Measurements from ENCODE around the gene MUC6.

GRCh38 chr11:1040428-1041148 lies 4.1 kb upstream of the MUC6 start:
- no peak for TF ChIP-seq EZH2phosphoT487 (IDR thresholded peaks at IDR 0.05; ENCODE audit: insufficient read depth, low read depth)
- no peak for TF ChIP-seq EZH2 (IDR thresholded peaks at IDR 0.05; ENCODE audit: insufficient read depth, poor library complexity, severe bottlenecking)

Measured in GM23248 (cell line).